HS-27A (cell line): ENCODE data around the gene PSME3.
"Not testable (repeated sequence)": the region's sequence is repeated elsewhere in the genome, so short reads cannot be mapped to it uniquely, and the experiment has no call there.

ENCODE experiments used
- DNase-seq: peaks from one replicate; pipeline ENCODE4 v3.0.0-alpha.2; 2012; ENCODE audit warnings: low read depth, missing footprints

The PSME3 gene

DNA sequence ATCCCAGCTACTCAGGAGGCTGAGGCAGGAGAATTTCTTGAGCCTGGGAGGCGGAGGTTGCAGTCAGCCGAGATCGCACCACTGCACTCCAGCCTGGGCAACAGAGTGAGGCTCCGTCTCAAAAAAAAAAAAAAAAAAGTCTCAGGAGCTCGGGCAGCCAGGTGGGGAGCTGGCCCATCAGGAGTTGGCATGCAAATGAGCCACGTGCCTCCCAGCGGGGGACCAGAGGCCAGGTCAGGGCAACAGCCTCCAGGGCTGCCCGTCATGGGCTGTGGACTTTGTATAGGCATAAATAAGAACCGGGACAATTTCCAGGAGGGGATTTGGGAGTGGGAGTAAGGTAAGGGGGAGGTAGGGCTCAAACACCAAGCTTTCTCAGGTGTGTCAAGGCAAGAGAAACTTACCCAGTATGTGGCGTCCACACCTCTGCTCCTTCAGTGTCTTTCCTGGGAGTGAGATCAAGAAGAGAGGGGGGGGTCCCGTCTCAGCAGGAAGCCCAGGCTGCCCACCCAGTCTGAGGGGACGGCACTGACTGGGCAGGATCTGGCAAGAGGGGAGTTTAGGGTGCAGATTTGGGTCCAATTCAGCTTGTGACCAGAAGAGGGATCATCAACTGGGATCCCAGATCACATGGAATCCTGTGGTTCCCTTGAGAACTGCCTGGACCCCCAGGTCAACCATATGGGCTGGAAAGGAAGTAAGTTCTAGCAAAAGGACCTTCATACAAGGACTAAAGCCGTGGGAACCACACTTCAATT, 45.1 kb downstream of the PSME3 start:
- DNase-seq, result no peak

DNA sequence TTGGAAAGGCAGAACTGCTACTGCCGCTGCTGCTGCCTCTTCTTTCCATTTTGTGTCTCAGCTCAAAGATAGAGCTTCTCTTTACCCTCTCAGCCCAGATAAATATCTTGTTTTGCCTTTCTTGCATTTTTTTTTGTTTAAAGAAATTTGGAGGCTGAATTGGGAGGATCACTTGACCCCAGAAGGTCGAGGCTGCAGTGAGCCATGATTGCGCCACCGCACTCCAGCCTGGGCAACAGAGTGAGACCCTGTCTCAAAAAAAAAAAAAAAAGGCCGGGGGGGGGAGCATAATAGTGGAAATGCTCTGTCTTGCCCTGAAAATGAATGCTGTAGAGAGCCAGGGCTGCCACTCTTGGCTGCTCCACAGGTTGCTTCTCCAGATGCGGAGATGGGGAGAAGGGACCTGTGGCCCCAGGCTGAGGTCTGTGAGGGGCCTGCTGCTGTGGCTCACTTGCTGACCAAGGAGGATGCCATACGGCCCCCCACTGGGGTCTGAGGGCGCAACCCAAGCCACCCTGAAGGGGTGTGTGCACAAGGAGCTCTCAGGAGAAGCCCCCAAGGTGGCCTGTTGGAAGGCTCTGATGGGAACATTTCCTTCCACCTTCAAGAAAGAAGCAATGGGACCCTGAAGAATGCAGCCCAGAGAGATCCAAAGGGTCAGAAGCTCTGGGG, 45.9 kb downstream of the PSME3 start:
- no peak for DNase-seq

DNA sequence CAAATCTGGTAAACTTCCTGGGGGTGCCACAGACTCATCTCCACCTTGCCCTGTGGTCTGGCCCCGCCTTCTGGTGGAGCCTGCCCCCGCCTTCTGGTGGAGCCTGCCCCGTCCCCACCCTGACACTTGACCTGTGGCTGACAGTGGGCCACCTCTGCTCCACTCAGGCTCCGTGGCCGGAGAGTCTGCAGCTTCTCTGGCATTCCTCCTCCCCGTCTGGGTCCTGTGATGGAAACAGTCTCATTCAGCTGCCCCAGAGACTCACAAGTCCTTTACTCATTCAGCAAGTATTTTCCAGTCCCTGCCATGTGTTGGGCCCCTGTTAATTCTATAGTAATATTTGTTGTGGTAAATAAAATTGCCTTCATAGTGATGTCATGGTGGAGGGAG, 46.4 kb downstream of the PSME3 start:
- DNase-seq, result no peak

DNA sequence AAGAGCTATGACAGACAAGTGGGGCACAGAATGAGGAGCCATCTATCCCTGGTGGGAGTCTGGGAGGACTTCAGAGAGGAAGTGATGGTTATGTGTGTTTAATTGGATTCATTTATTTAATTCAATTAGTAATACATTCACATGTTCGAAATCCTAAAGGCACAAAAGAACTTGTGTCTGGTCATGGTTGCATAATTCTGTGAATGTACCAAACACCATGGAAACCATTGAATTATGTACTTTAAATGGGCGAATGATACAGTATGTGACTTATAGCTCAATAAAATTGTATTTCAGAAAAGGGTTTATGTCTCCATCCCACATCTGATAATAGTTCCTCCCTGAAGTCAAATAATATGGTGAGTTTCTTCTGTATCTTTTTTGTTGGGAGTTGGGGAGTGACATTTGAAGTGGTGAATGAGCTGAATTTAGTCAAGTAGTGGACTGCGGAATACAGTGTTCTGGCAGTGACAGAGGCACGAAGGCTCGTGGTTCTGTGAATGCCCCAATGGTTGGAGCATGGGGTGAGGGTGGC, 47.6 kb downstream of the PSME3 start:
- no peak for DNase-seq

DNA sequence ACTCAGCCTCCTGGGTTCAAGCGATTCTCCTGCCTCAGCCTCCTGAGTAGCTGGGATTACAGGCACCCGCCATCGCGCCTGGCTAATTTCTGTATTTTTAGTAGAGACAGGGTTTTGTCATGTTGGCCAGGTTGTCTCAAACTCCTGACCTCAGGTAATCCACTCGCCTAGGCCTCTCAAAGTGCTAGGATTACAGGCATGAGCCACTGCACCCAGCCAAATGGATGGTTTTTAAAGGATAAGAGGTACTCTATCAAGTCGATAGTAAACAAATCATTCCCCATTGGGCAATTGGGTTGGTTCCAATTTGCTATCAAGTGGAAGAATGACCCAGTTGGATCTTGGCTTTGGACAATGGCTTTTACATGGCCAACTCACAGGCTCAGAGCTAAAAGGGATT, 48.5 kb downstream of the PSME3 start:
- DNase-seq, result not testable (repeated sequence)

DNA sequence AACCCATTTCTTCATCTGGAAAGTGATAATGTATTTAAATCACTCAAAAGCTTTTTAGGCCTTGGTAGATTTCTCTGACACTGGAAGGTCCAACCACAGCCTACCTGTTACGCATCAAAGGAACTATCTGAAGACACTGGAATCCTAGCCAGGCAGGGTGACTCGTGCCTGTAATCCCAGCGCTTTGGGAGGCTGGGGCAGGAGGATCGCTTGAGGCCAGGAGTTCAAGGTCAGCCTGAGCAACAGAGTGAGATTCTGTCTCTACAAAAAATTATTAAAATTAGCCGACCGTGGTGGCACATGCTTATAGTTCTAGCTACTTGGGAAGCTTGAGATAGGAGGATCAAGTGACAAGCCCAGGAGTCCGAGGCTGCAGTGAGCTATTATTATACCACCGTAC, 49.0 kb downstream of the PSME3 start:
- no peak for DNase-seq

DNA sequence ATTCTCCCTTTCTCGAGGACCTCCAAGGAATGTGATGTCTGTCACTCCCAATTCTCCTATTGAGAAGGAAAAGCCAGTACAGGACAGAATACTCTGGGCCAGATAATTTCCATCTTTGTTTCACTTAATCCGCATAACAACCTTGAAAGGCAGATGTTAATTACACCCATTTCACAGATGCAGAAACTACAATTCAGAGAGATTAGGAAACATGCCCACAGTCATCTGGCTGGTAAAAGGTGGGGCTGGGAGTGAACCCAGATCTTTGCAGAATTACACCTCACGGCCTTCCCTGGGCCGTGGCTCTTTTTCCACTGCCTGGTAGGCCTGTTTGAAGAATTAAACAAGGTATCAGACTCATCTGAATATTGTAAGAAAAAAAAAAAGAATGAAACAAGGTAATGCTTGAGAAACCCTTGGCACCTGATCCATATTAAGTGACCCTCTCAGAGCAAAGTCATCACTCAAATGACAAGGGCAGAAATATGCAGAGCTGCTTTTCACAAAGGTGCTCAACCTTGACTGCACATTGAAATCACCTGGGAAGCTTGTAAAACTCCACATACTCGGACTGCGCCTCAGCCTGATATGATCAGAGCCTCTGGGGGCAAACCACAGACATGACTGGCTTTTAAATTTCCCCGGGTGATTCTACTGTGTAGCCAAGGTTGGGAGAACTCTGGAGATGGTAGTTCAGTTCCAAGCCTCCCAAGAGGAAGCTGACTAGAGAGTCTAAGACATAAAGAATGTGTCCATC, 50.8 kb downstream of the PSME3 start:
- DNase-seq, result no peak

DNA sequence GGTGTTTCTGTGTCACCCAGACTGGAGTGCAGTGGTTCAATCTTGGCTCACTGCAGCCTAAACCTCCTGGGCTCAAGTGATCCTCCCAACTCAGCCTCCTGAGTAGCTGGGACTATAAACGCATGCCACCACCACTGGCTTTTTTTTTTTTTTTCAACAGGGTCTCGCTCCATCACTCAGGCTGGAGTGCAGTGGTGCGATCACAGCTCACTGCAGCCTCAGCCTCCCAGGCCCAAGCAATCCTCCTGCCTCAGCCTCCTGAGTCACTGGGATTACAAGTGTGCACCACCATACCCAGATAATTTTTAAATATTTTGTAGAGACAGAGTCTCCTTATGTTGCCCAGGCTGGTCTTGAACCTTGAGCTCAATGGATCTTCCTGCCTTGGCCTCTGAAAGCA, 52.6 kb downstream of the PSME3 start:
- not testable (repeated sequence) for DNase-seq

DNA sequence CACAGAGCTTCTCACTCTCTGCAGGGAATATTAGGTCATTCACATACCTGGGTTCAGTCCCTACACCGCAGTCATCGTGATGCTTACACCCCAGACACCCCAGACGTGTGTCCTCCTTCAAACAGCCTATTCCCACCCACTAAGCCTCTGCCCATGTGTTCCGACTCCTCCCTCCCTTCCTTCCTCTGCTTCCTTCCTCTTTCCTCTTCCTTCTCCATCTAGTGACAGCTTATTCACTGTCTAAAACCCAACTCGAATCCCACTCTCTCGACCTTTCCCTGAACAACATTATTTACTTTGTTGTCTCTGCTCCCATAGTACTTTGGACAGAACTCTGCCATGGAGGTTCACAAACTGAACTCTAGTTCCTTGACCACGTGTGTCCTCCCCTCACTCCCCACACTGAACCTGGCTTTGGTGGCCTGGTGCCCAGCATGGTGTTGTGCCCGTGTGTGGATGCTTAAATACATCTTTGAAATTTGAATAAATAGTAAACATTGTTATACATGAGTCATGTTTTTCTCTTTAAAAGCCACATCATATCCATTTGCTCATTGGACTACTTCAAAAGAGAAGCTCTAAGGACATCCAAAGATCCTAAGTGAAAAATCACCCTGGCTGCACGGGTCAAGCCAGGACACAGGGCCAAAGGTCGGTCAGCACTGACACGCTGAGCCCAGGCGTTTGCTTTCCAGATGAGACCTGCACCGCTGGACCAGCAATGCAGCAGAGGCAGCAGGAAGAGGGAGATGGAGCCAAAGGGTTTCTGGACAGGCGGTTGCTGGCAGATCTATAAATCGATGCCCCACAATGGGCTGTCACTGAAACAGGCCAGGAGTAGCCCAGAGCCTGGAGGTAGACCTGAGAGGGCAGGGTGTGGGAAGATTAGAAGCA, 53.3 kb downstream of the PSME3 start:
- no peak for DNase-seq

DNA sequence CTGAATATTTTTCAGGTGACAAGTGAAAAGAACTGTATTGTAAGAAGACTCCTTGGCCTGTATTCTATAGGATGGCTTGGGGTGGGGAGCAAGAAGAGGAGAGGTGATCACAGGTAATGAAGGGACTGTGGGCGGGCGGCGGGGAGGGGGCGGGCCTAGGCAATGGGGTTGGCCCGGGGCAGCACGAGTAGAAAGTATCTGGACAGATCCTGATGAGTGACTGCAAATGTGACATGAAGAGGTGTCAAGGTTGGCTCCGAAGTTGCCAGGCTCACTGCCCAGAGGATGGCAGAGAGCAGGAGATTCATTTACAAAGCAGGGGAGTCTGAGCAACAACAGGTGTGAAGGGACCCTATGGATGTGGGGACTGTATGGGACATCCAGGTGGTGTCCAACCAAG, 56.6 kb downstream of the PSME3 start:
- DNase-seq, result no peak

DNA sequence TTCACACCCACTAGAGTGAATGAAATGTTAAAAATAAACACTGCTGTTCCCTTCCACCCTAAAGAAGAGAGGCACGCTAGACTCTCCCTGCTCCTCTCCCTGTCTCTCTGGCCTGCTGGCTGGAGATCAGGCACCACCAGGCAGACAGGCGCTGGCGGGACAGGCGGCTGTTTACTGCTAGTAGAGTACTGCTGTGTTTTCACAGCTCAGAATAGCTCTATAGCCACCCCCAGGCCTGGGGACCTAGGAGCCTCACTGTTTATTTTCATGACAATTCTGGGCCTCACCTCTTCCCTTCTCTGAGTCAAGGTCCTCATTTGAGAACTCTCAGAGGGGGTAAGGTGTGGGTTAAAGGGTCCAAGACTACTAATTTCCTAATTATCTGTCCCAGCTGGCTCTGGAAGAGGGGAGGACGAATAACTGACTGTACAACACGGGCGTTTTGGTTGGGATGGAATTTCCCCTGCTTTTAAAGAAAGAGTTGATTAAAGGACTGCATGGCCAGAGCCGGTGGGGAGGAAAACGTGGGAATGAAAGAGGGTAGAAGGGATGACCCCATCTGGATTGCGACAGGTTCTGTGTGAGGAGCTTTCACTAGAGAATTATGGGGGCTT, 58.4 kb downstream of the PSME3 start:
- DNase-seq, result no peak

DNA sequence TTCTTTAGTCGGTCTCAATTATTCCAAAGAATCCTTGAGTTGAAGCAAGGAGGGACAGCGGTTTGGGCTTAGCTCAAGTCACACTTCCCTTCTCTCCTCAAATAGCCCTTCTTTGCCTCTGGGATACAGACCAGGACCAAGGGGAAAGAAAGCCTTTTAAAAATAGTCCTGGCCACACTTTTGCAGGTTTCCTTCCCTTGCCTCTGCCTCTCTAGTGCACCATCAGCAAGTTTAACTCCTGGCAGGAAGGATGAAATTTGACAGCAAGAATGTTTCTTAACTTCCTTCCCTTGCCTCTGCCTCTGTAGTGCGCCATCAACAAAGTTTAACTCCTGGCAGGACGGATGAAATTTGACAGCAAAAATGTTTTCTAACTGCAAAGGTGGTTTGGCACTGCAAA, 60.2 kb downstream of the PSME3 start:
- DNase-seq, result no peak
